Germinal center (tissue), 1 donor: Measurements from ENCODE around the gene PRKAG3.
A peak's percentile ranks its signal among the peaks of the same experiment; 100 is the strongest.

ENCODE experiments used
- DNase-seq: peaks from one replicate; pipeline ENCODE4 v3.0.0; 2012; ENCODE audit warnings: mixed read lengths, low spot score

Gene PRKAG3

DNA sequence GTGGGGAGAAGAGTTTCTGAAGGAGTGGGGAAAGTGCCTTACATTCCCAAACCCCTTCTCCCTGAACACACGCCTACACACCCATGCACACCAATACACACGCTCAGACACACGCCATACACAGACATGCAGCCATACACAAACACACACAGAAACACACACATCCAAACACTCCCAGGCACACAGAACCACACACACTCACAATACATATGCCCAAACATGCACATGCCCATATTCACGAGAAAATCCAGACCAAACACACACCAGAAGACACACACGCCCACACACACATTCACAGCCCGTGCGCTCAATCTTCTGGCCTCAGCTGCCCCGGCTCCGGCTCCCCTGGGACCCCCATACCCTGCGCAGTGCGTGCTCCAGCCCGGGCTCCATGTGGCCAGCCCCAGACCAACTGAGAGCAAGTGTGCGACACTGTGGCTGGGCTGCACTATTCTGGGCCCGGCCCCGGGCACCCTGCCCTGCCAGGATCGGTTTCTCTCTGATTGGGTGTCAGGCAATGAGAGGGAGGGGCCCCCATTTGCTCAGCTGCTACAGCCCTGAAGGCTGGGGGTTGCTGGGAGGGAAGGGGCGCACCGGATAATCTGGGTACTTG is at the start of gene PRKAG3:
TSS of gene PRKAG3 (minus strand) at position 426 of the 613 bp plus-strand sequence.
- DNase-seq = no peak

- DNase-seq = no peak
These were observed 49.4 kb upstream of the PRKAG3 start for GRCh38 chr2:218880859-218881594.

GRCh38 chr2:218880102-218880858 is 48.7 kb upstream of the PRKAG3 start, which contains the start of gene WNT10A:
Gene WNT10A, plus strand, starts transcription at chr2:218880852. Its CDS starts 144 bp downstream, at chr2:218880996.
- peak; percentile 84 for DNase-seq

GRCh38 chr2:218879776-218880101 is 48.1 kb upstream of the PRKAG3 start:
- DNase-seq = no peak

DNA sequence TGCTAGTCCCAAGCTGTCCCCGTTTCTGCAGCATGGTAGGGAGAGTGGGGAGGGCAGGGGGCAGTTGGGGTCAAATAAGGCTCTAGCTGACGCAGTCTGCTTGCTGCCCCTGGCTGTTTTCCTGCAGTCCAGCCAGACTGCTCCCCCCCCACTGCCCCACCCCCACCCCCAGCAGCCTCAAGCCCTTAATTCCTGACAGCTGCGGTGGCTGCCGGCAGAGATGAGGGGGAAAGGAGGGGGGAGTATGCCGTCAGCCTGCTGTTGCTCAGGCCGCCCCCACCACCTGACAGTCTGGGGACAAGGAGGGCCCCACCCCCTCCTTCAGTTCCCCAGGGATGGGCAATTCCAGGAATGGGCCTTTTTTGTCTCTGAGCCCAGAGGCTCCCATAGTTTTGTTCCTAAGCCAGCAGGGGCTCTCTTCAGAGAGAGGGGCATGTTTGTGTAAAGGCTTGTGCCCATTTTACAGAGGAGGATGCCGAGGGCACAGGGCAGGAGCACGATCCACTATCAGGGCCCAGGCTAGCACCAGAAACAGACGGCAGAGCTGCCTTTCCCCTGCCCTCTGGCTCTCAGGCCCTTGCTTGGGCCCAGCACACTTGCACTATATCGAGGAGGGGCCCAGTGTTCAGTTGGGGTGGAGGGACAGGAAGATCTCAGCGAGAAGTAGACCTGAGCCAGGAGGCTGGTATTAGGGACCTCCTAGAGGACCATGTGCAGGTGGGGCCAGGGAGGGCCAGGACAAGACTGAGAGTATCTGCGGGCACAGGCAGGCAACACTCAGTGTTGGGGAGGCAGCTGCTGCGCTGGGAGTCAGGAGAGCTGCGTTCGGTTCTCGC is 47.5 kb upstream of the PRKAG3 start:
- no peak for DNase-seq

GRCh38 chr2:218878486-218878885 is 46.9 kb upstream of the PRKAG3 start:
- no peak for DNase-seq

DNA sequence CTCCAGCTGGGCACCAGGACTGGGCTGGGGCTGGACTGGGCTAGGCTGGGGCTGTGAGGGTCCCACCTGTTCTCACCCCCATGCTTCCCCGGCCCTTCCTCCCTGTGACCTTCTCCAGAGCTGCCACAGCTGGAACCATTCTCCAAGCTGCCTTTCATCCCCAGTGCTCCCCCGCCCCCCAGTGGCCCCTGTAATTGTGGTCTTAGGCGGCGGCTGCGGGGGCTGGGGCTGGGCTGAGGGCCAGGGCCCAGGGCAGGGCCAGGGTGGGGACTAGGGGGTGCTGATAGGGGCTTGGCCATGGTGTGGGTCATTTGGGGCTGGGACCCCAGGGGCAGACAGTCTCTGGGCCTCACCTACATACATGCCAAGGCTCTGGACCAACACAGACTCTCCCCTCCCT is 46.3 kb upstream of the PRKAG3 start:
- DNase-seq = no peak

DNA sequence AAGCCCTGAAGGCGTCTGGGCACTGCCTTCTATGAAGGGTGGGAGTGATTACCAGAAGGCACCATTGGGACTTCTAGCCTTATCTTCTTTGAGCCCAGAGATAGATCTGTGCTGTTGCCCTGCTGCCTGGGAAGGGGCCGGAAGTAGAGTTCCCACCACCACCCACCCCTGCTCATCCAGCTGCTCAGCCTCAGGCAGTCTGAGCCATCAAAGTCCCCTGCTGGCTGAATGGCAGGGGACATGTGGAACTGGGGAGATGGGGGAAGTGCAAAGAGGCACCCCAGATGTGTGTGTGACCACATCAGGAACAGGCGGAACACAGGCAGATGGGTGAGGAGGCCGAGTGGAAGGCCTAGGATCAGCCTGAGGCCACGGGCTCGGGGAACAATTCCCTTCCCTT is 45.7 kb upstream of the PRKAG3 start:
- DNase-seq = no peak

GRCh38 chr2:218876562-218877219 is 45.1 kb upstream of the PRKAG3 start:
- DNase-seq = peak; percentile 63

DNA sequence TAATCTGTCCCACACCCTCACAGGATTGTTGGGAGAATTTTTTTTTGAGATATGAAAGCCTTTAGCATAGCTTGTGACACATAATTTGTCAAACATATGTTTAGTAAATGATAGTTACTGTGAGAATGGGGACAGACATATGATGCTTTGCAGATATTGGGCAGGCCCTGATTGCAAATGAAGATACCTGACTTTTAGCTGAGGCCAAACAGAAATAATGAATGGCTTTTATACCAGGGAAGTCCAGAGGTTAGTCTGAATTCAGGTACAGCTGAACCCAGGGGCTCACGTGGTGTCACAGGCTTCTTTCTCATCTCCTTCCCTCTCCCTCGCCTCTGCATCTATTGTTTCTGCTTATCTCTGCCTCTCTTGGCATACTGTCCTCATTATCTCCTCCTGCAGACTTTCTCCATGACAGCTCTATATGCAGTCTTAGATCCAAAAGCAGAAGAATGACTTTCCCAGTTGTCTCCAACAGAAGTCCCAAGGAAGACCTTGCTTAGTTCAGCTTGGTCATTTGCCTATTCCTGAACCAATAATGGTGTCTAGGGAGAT is 44.2 kb upstream of the PRKAG3 start:
- no peak for DNase-seq

DNA sequence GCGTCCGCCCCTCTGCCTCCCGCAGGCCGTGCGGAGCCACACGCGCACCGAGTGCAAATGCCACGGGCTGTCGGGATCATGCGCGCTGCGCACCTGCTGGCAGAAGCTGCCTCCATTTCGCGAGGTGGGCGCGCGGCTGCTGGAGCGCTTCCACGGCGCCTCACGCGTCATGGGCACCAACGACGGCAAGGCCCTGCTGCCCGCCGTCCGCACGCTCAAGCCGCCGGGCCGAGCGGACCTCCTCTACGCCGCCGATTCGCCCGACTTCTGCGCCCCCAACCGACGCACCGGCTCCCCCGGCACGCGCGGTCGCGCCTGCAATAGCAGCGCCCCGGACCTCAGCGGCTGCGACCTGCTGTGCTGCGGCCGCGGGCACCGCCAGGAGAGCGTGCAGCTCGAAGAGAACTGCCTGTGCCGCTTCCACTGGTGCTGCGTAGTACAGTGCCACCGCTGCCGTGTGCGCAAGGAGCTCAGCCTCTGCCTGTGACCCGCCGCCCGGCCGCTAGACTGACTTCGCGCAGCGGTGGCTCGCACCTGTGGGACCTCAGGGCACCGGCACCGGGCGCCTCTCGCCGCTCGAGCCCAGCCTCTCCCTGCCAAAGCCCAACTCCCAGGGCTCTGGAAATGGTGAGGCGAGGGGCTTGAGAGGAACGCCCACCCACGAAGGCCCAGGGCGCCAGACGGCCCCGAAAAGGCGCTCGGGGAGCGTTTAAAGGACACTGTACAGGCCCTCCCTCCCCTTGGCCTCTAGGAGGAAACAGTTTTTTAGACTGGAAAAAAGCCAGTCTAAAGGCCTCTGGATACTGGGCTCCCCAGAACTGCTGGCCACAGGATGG is 42.0 kb upstream of the PRKAG3 start:
- peak; percentile 60 for DNase-seq

- no peak for DNase-seq
These were observed 41.2 kb upstream of the PRKAG3 start for GRCh38 chr2:218872645-218873358.

DNA sequence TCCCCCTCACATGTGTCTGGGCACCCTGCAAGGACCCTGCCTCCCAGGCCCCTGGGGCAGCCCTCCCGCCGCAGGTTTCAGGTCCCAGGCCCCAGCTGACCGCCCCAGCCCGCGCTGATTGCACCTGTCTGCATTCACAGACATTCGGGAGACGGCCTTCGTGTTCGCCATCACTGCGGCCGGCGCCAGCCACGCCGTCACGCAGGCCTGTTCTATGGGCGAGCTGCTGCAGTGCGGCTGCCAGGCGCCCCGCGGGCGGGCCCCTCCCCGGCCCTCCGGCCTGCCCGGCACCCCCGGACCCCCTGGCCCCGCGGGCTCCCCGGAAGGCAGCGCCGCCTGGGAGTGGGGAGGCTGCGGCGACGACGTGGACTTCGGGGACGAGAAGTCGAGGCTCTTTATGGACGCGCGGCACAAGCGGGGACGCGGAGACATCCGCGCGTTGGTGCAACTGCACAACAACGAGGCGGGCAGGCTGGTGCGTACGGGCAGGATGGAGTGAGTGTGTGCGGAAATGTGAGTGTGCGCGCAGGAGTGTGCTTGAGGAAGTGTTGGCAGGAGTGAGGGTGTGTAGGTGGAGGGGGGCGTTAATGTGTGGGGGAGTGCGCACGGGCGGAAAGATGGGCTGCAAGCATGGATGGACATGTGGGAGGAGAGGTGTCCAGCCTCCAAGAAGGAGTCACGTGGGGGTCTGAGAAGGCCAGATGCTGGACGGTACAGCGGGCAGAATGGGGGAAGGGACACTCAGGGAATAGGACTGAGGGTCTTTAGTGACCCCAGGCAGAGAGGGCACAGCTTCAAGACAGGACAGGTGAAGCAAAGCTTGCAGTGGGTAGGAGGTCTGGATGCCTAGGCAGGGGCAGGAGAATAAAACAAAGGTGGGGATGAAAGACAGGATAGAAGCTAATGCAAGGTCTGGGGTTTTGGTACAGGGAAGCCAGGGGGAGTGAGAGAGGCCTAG is 40.0 kb upstream of the PRKAG3 start:
- DNase-seq = no peak

- peak; percentile 50 for DNase-seq
These were observed 39.4 kb upstream of the PRKAG3 start for GRCh38 chr2:218870984-218871344.

GRCh38 chr2:218869064-218869463 is 37.5 kb upstream of the PRKAG3 start:
- no peak for DNase-seq

- no peak for DNase-seq
These were observed 36.3 kb upstream of the PRKAG3 start for GRCh38 chr2:218867900-218868299.

DNA sequence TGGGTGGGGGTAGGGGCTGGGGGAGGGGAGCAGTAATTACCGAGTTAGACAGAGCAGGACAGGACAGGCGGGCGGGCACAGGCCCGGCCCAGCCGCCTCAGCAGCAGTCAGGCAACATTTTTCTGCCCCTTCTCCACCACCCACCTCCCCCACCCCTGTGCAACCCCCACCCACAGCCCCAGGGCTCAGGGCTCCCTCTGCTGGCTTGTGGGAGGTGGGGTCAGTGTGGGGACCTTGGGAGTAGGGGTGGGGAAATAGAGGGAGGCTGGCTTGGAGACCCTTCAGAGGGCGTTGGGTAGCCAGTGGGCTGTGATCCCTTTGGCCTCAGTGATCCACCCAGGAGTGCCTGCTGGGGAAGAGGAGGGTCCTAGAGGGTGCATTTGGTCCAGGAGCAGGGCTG is 34.4 kb upstream of the PRKAG3 start:
- no peak for DNase-seq

DNA sequence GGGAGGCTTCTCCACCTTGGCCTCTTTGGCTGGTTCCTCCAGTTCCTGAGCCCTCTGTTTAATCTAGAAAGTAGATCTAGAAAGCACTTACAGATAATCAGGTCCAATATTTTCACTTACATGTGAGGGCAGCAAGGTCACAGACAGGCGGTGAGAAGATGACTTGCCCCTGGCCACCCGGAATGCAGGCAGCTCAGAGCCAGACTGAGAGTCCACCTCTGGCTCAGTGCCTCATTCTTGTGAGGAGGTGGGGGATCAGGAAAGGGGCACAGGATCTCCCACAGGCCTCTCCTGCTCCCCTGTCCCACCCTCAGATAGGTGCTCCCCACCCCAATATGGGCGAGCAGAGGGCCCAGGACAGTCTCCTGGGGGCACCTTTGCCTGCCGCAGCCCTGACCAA is 33.8 kb upstream of the PRKAG3 start:
- DNase-seq = no peak
